ENCODE measurements around the gene CFD.

The CFD gene

DNA sequence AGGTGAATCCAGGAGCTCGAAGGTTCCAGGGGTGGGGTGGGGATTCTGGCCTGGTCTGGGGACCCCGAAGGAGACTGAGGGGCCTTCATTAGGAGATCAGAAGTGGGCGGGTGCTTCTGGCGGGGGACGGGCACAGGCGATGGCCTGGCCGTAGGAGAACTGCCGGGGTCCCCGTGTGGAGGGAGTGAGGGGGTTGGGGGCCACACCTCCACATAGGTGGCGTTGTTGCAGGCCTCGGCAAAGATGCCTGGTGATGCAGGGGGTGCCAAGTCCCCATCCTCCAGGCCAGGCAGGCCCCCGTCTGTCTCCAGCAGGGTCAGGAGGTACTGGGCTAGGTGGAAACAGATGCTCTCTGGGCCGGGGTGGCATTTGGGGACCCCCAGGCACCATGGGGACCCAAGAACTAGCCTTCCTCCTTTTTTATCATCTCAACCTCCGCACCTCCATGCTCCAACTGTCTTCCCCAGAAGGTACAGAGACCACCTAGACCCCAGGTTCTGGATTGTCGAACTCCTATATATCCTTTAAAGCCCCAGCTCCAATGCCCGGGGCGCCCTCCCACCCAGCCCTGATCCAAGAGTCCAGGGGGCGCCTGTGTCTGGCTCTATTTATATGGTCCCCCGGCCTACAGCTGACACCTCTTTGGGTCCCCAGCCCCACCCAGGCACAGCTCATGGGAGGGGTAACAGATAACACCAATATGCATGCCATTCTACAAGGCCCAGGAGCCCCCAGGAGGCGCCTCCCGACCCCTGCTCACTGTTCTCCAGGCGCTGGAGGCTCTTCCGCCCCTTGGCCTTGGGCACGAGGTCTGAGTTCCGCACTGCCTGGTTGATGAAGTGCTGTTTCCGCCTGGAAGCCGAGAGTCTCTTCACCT lies 42.0 kb downstream of the CFD start:
- no peaks in the 10 kb centered on the region for H3K27me3 ChIP-seq (ENCODE audit: low read length)
- no peaks in the 10 kb centered on the region for H3K36me3 ChIP-seq (ENCODE audit: low read length)
- no peak overlapping the region for H3K4me2 ChIP-seq (ENCODE audit: low read depth, low read length, poor library complexity, severe bottlenecking)
- H3K9me2 ChIP-seq (replicated peaks; ENCODE audit: insufficient read depth, low read length) = no peaks in the 10 kb centered on the region
- no peak overlapping the region for H3K9ac ChIP-seq (ENCODE audit: low read length)
- H2AFZ ChIP-seq (ENCODE audit: low read depth, low read length, severe bottlenecking) = no peak overlapping the region
- no peaks in the 10 kb centered on the region for H4K20me1 ChIP-seq (ENCODE audit: low read depth, low read length)
- H3F3A ChIP-seq (ENCODE audit: insufficient read depth) = peaks cover 5% of the 10 kb centered on the region; the same call in 1 of the 2 replicates
- H3K79me2 ChIP-seq (ENCODE audit: insufficient read depth, low read length) = no peaks in the 10 kb centered on the region
- TF ChIP-seq, protein P1, sequence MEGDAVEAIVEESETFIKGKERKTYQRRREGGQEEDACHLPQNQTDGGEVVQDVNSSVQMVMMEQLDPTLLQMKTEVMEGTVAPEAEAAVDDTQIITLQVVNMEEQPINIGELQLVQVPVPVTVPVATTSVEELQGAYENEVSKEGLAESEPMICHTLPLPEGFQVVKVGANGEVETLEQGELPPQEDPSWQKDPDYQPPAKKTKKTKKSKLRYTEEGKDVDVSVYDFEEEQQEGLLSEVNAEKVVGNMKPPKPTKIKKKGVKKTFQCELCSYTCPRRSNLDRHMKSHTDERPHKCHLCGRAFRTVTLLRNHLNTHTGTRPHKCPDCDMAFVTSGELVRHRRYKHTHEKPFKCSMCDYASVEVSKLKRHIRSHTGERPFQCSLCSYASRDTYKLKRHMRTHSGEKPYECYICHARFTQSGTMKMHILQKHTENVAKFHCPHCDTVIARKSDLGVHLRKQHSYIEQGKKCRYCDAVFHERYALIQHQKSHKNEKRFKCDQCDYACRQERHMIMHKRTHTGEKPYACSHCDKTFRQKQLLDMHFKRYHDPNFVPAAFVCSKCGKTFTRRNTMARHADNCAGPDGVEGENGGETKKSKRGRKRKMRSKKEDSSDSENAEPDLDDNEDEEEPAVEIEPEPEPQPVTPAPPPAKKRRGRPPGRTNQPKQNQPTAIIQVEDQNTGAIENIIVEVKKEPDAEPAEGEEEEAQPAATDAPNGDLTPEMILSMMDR (IDR thresholded peaks at IDR 0.05; ENCODE audit: insufficient read depth, low read length, poor library complexity, severe bottlenecking) = no peak
- TF ChIP-seq EZH2phosphoT487 (conservative IDR thresholded peaks at IDR 0.05; ENCODE audit: low read length) = no peak
- H3K9me3 ChIP-seq (ENCODE audit: insufficient read depth, low read length) = no peaks in the 10 kb centered on the region
- no peak overlapping the region for H3K4me3 ChIP-seq (ENCODE audit: insufficient read depth, low read length, poor library complexity, severe bottlenecking)
- H3K27ac ChIP-seq (ENCODE audit: low read depth, low read length) = no peak overlapping the region

DNA sequence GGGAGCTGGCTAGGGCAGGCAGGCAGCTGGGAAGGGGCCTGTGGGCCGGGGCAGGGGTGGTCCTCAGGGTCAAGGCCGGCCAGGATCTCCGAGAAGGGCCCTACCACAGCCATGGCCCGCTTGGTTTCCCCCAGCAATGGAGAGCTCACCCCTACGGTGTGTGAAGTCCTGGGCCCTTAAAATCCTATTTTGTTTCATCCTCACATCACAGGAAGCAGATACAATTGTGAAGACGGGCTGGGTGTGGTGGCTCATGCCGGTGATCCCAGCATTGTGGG lies 42.6 kb downstream of the CFD start:
- H3K36me3 ChIP-seq (ENCODE audit: low read length) = no peaks in the 10 kb centered on the region
- no peak overlapping the region for H3K9ac ChIP-seq (ENCODE audit: low read length)
- H3K27ac ChIP-seq (ENCODE audit: low read depth, low read length) = no peak overlapping the region
- H3K9me3 ChIP-seq (ENCODE audit: insufficient read depth, low read length) = no peaks in the 10 kb centered on the region
- no peak for TF ChIP-seq EZH2phosphoT487 (conservative IDR thresholded peaks at IDR 0.05; ENCODE audit: low read length)
- TF ChIP-seq, protein P1 (IDR thresholded peaks at IDR 0.05; ENCODE audit: insufficient read depth, low read length, poor library complexity, severe bottlenecking) = no peak
- no peak overlapping the region for H2AFZ ChIP-seq (ENCODE audit: low read depth, low read length, severe bottlenecking)
- no peaks in the 10 kb centered on the region for H3K27me3 ChIP-seq (ENCODE audit: low read length)
- no peaks in the 10 kb centered on the region for H3K79me2 ChIP-seq (ENCODE audit: insufficient read depth, low read length)
- no peaks in the 10 kb centered on the region for H4K20me1 ChIP-seq (ENCODE audit: low read depth, low read length)
- H3K4me2 ChIP-seq (ENCODE audit: low read depth, low read length, poor library complexity, severe bottlenecking) = no peak overlapping the region
- no peak overlapping the region for H3K4me3 ChIP-seq (ENCODE audit: insufficient read depth, low read length, poor library complexity, severe bottlenecking)
- H3F3A ChIP-seq (ENCODE audit: insufficient read depth) = peaks cover 5% of the 10 kb centered on the region; the same call in 1 of the 2 replicates
- no peaks in the 10 kb centered on the region for H3K9me2 ChIP-seq (replicated peaks; ENCODE audit: insufficient read depth, low read length)

DNA sequence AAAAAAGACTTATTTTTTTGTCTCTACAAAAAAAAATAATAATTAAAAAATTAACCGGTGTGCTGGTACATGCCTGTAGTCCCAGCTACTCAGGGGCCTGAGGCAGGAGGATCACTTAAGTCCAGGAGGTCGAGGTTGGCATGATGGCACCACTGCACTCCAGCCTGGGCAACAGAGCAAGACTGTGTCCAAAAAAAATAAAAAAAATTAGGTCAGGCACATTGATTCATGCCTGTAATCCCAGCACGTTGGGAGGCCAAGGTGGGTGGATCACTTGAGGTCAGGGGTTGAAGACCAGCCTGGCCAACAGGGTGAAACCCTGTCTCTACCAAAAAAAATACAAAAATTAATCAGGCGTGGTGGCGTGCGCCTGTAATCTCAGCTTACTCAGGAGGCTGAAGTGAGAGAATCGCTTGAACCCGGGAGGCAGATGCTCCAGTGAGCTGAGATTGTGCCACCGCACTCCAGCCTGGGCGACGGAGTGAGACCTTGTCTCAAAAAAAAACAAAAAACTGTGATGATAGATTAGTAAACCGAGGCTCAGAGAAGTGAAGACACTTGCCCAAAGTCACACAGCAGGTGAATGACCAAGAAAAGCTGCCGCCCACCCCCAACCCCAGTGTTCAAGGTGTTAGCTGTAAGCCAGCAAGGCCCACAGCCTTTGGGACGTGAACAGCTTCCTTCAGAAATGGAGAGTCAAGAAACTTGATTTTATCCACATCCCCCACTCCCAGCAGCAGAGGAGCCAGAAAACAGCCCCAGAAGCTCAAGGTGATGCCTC lies 43.2 kb downstream of the CFD start:
- no peaks in the 10 kb centered on the region for H3K9me2 ChIP-seq (replicated peaks; ENCODE audit: insufficient read depth, low read length)
- no peaks in the 10 kb centered on the region for H3K9me3 ChIP-seq (ENCODE audit: insufficient read depth, low read length)
- no peak overlapping the region for H2AFZ ChIP-seq (ENCODE audit: low read depth, low read length, severe bottlenecking)
- no peak overlapping the region for H3K9ac ChIP-seq (ENCODE audit: low read length)
- no peak overlapping the region for H3K4me2 ChIP-seq (ENCODE audit: low read depth, low read length, poor library complexity, severe bottlenecking)
- no peaks in the 10 kb centered on the region for H3K27me3 ChIP-seq (ENCODE audit: low read length)
- no peaks in the 10 kb centered on the region for H3K79me2 ChIP-seq (ENCODE audit: insufficient read depth, low read length)
- TF ChIP-seq, protein P1 (IDR thresholded peaks at IDR 0.05; ENCODE audit: insufficient read depth, low read length, poor library complexity, severe bottlenecking) = no peak
- TF ChIP-seq EZH2phosphoT487 (conservative IDR thresholded peaks at IDR 0.05; ENCODE audit: low read length) = no peak
- no peaks in the 10 kb centered on the region for H4K20me1 ChIP-seq (ENCODE audit: low read depth, low read length)
- no peak overlapping the region for H3K27ac ChIP-seq (ENCODE audit: low read depth, low read length)
- H3K36me3 ChIP-seq (ENCODE audit: low read length) = no peaks in the 10 kb centered on the region
- H3F3A ChIP-seq (ENCODE audit: insufficient read depth) = peaks cover 5% of the 10 kb centered on the region; the same call in 1 of the 2 replicates
- no peak overlapping the region for H3K4me3 ChIP-seq (ENCODE audit: insufficient read depth, low read length, poor library complexity, severe bottlenecking)
